SK-N-SH (cell line): ENCODE results near the gene GALE. TPM values are rescaled to one million over a fixed set of nuclear protein-coding genes. Genes with fewer than 3 reads are reported as not detected.

ENCODE experiments used
- CTCF ChIA-PET: fragments of 300-600, 350-600 bp; formaldehyde crosslinking; extraction: SDS; loops from one replicate; lab custom pipeline; 2021; lab: Yijun Ruan, JAX
- POLR2A ChIA-PET: fragments of 350-600 bp; sonication (Branson Sonifier 250); formaldehyde crosslinking; extraction: SDS; loops from one replicate; lab custom pipeline; 2020; ENCODE audit warnings: antibody characterized with exemption, inconsistent platforms; lab: Yijun Ruan, JAX
- DNase-seq: peaks from one replicate; pipeline ENCODE4 v3.0.0; 2012
- H2AFZ ChIP-seq: fragments of 200-600 bp; sonication (generic); 2 replicates; pipeline ENCODE4 v1.8.1; 2016; ENCODE audit warnings: antibody characterized with exemption, mild to moderate bottlenecking, low read depth
- H3F3A ChIP-seq: fragments of 200-600 bp; sonication (generic); replicated peaks from 2 replicates; pipeline ENCODE3; 2016; ENCODE audit warnings: antibody characterized with exemption, mild to moderate bottlenecking; ENCODE audit not compliant: insufficient read depth
- H3K27ac ChIP-seq, 2 experiments: fragments of 200-500 bp in 1 of 2; fragments of 200-600 bp in 1 of 2; sonication (Bioruptor generic) in 1 of 2; sonication (generic), shearing (Covaris generic) in 1 of 2; 2 replicates each; pipeline versions ENCODE4 v1.5.1 to v1.6.1; 2014 to 2016; ENCODE audit warnings: low read depth in 2 of 2, inconsistent platforms in 1 of 2, low read length in 1 of 2, mild to moderate bottlenecking in 1 of 2, mixed read lengths in 1 of 2
- H3K27me3 ChIP-seq: fragments of 200-600 bp; sonication (generic), shearing (Covaris generic); 2 replicates; pipeline ENCODE4 v1.6.1; 2016; ENCODE audit warnings: mixed run types; ENCODE audit not compliant: insufficient read depth
- H3K36me3 ChIP-seq, 2 experiments: fragments of 200-500 bp in 1 of 2; fragments of 200-600 bp in 1 of 2; sonication (Bioruptor generic) in 1 of 2; sonication (generic) in 1 of 2; replicated peaks in 1 of 2; 2 replicates each; pipeline versions ENCODE3 to v1.5.1; 2014 to 2016; ENCODE audit warnings: low read length in 1 of 2, mild to moderate bottlenecking in 1 of 2; ENCODE audit not compliant: insufficient read depth in 2 of 2, control insufficient read depth in 1 of 2
- H3K4me1 ChIP-seq, 2 experiments: fragments of 200-500 bp in 1 of 2; fragments of 200-600 bp in 1 of 2; sonication (Bioruptor generic) in 1 of 2; sonication (generic), shearing (Covaris generic) in 1 of 2; 2 replicates each; pipeline versions ENCODE4 v1.5.1 to v1.6.1; 2014 to 2016; ENCODE audit warnings: low read depth in 1 of 2, low read length in 1 of 2, mixed run types in 1 of 2; ENCODE audit not compliant: insufficient read depth in 2 of 2, control insufficient read depth in 1 of 2
- H3K4me2 ChIP-seq: fragments of 200-600 bp; sonication (generic), shearing (Covaris generic); 2 replicates; pipeline ENCODE4 v1.6.1; 2017; ENCODE audit warnings: mixed run types
- H3K4me3 ChIP-seq, 2 experiments: fragments of 200-500 bp in 1 of 2; fragments of 200-600 bp in 1 of 2; sonication (Bioruptor generic) in 1 of 2; sonication (generic), shearing (Covaris generic) in 1 of 2; 2 replicates each; pipeline versions ENCODE4 v1.5.1 to v1.8.1; 2014 to 2016; ENCODE audit warnings: low read depth in 2 of 2, inconsistent platforms in 1 of 2, low read length in 1 of 2, mild to moderate bottlenecking in 1 of 2, mixed read lengths in 1 of 2, moderate library complexity in 1 of 2
- H3K79me2 ChIP-seq: fragments of 200-600 bp; sonication (generic); 2 replicates; pipeline ENCODE4 v1.8.1; 2017; ENCODE audit warnings: mild to moderate bottlenecking; ENCODE audit not compliant: insufficient read depth
- H3K9ac ChIP-seq: fragments of 200-600 bp; sonication (generic); 2 replicates; pipeline ENCODE4 v1.6.1; 2017; ENCODE audit warnings: mixed run types
- H3K9me2 ChIP-seq: fragments of 200-600 bp; sonication (generic); 2 replicates; pipeline ENCODE4 v1.6.1; 2017; ENCODE audit warnings: mixed run types
- H3K9me3 ChIP-seq: fragments of 200-600 bp; sonication (generic); 2 replicates; pipeline ENCODE4 v1.6.1; 2017; ENCODE audit warnings: mixed run types, mild to moderate bottlenecking, moderate library complexity
- H4K20me1 ChIP-seq: fragments of 200-600 bp; sonication (generic); 2 replicates; pipeline ENCODE4 v1.6.1; 2017; ENCODE audit warnings: mild to moderate bottlenecking, mixed run types; ENCODE audit not compliant: insufficient read depth
- CTCF ChIP-seq: fragments of 200-600 bp; sonication (generic); IDR thresholded peaks from 2 replicates; pipeline ENCODE4 v1.6.1; 2017; ENCODE audit warnings: antibody characterized with exemption, mild to moderate bottlenecking, moderate library complexity
- PBX3 ChIP-seq: IDR thresholded peaks from 2 replicates; pipeline ENCODE4; 2012
- RFX5 ChIP-seq: IDR thresholded peaks from 2 replicates; pipeline ENCODE4 v1.6.1; 2012; ENCODE audit warnings: mild to moderate bottlenecking, improper control_type of control experiment, low read length
- RXRA ChIP-seq: IDR thresholded peaks from 2 replicates; pipeline ENCODE4 v1.4.0; 2012; ENCODE audit warnings: low read depth, mild to moderate bottlenecking, borderline replicate concordance
- SMC3 ChIP-seq: IDR thresholded peaks from 2 replicates; pipeline ENCODE4 v1.6.1; 2012; ENCODE audit warnings: low read depth, low read length, improper control_type of control experiment
- WGBS: methylation state at CpG from one replicate; pipeline ENCODE4 v1.1.6; 2017; ENCODE audit warnings: low lambda C conversion rate; 5-methylcytosine and 5-hydroxymethylcytosine counted together
- polyA plus RNA-seq, 3 experiments: library from polyadenylated mRNA; depleted of rRNA; stranded (reverse); fragments of >200 nt; gene quantifications; 2 replicates each; pipeline ENCODE4 v1.2.3, GENCODE V29; 2012
- TF ChIP-seq, protein P1 (sequence below): fragments of 150-350 bp; IDR thresholded peaks from 2 replicates; pipeline ENCODE4 v1.6.1; 2017; ENCODE audit warnings: antibody characterized with exemption, low read length, low read depth, borderline replicate concordance
- TF ChIP-seq, protein P2 (sequence below): IDR thresholded peaks from 2 replicates; pipeline ENCODE4 v1.4.0; 2012; ENCODE audit warnings: low read depth, borderline replicate concordance

GALE gene
- polyA plus RNA-seq, 1 of the 3 experiments (the other 2 are of a cell fraction): 71.7 TPM

DNA sequence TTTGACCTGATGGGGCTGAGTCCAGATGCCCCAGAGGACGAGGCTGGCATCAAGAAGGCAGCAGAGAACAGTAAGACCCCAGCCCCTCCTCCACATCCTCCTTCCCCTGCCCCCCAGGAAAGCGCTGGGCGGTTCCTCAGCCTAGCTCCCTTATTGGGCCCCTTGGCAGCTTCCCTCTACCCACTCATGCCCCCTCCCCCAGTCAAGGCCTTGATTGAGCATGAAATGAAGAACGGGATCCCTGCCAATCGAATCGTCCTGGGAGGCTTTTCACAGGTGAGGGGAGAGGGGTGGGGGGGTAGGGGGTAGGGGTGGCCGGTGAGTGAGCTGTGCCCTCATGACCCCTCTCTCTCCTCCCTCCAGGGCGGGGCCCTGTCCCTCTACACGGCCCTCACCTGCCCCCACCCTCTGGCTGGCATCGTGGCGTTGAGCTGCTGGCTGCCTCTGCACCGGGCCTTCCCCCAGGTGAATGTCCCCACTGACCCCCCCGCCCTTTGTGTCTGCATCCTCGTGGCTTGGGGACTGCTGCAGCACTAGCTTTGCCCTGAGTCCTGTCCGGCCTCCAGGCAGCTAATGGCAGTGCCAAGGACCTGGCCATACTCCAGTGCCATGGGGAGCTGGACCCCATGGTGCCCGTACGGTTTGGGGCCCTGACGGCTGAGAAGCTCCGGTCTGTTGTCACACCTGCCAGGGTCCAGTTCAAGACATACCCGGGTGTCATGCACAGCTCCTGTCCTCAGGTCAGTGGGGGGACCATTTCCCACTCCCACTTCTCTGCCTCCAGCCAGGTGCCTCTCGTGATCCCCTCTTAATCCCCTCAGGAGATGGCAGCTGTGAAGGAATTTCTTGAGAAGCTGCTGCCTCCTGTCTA lies 6.5 kb downstream of the GALE start:
- Histone ChIP-seq H4K20me1 (no peaks in the 10 kb centered on the region), H3F3A (peaks cover 20% of the 10 kb centered on the region), H3K27me3 (no peaks in the 10 kb centered on the region), H3K9ac (no peak overlapping the region), H3K9me2 (no peaks in the 10 kb centered on the region), H3K9me3 (no peaks in the 10 kb centered on the region), H3K4me2 (no peak overlapping the region), H3K36me3 (peaks cover 15 to 46% of the 10 kb centered on the region in 2 experiments), H3K4me1 (peaks cover 6 to 26% of the 10 kb centered on the region in 2 experiments; a peak in 3 of 4 replicates), H3K27ac (no peak overlapping the region), H3K4me3 (no peak overlapping the region), H3K79me2 (peaks cover 25% of the 10 kb centered on the region), H2AFZ (no peak overlapping the region)
- POLR2A ChIA-PET: interaction anchor here (1.3 kb wide), 1 partner anchor 31 kb away, joined by 3 read pairs; the partner anchor contains the start of gene HMGCL
- CTCF ChIA-PET: interaction anchor here (0.7 to 3.0 kb wide), 6 partner anchors 15 to 123 kb away, joined by 3 to 14 read pairs (median 4); no protein-coding TSS in a partner anchor
- no peak for DNase-seq
- WGBS: 89% methylated on average over 7 of the region's 21 CpGs
- no peak for TF ChIP-seq SMC3
- TF ChIP-seq RFX5: no peak
- no peak for TF ChIP-seq PBX3
- TF ChIP-seq, protein P1, sequence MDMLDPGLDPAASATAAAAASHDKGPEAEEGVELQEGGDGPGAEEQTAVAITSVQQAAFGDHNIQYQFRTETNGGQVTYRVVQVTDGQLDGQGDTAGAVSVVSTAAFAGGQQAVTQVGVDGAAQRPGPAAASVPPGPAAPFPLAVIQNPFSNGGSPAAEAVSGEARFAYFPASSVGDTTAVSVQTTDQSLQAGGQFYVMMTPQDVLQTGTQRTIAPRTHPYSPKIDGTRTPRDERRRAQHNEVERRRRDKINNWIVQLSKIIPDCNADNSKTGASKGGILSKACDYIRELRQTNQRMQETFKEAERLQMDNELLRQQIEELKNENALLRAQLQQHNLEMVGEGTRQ: no peak
- TF ChIP-seq, all 33 proteins: peak for 0

DNA sequence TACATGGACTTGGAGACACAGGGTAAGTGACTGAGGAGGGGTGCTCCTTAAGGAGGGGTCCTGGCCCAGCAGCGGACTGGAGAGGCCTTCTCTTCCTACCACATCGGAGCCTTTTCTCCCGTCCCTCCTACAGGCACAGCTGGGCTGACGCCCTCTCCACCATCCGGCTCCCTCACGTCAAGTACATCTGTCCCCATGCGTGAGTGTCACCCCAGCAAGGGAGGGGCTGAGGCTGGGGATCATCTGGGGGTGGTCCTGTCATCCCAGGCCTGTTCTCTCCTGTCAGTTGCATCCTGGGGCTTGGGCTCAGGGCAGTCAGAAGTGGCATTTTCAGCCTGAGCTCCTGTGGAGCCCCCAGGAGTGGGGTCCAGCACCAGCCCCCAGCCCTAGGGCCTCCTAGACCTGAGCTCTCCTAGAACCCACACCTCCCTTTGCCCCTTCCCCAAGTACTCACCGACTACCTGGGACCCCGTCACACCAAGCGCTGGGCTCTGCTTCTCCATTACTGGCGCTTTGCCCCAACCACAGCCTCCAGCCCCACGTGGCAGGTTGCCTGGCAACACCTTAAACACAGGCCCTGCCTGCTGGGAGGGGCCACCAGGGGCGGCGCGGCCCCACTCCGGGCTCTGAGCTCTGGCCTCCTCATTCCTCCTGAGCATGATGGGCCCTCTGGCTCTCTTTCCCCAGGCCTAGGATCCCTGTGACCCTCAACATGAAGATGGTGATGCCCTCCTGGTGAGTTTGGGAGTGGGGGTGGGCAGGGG lies 7.4 kb downstream of the GALE start:
- peaks cover 25% of the 10 kb centered on the region for H3K79me2 ChIP-seq
- ChIA-PET POLR2A (interaction anchor here (1.3 kb wide), 2 partner anchors 30 to 32 kb away, joined by 3 to 4 read pairs; partner anchors contain the start of gene HMGCL), CTCF (interaction anchor here (1.1 to 3.0 kb wide), 3 partner anchors 21 to 124 kb away, joined by 3 to 14 read pairs (median 4); partner anchors contain the start of gene FUCA1)
- TF ChIP-seq, protein P2, sequence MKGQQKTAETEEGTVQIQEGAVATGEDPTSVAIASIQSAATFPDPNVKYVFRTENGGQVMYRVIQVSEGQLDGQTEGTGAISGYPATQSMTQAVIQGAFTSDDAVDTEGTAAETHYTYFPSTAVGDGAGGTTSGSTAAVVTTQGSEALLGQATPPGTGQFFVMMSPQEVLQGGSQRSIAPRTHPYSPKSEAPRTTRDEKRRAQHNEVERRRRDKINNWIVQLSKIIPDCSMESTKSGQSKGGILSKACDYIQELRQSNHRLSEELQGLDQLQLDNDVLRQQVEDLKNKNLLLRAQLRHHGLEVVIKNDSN: peak; percentile 60; the same call in 1 of the 2 replicates
- no peak for TF ChIP-seq CTCF
- TF ChIP-seq RXRA: no peak
- no peaks in the 10 kb centered on the region for H3K9me2 ChIP-seq
- no peaks in the 10 kb centered on the region for H4K20me1 ChIP-seq
- peaks cover 23 to 44% of the 10 kb centered on the region in 2 experiments for H3K36me3 ChIP-seq
- 87% methylated on average over 10 of the region's 16 CpGs for WGBS
- peak; percentile 53 for DNase-seq
- H3K9me3 ChIP-seq: no peaks in the 10 kb centered on the region
- H3K4me1 ChIP-seq: peaks cover 6 to 21% of the 10 kb centered on the region in 2 experiments; a peak in 3 of 4 replicates
- no peak overlapping the region for H3K9ac ChIP-seq
- peak overlapping the region in 1 of 2 experiments; percentile 62; a peak in 2 of 4 replicates for H3K27ac ChIP-seq
- peaks cover 25% of the 10 kb centered on the region for H3F3A ChIP-seq
- H3K27me3 ChIP-seq: no peaks in the 10 kb centered on the region
- peak overlapping the region in 1 of 2 experiments; percentile 97; a peak in 2 of 4 replicates for H3K4me3 ChIP-seq
- peak overlapping the region; percentile 100; the same call in 1 of the 2 replicates for H3K4me2 ChIP-seq
- no peak overlapping the region for H2AFZ ChIP-seq
